Spleen (tissue), 7 donors: ENCODE data around the gene PPHLN1.

Experiments used
- POLR2A ChIP-seq, 3 donors: fragments of 450-650 bp; IDR thresholded peaks; one replicate each; pipeline ENCODE4 v1.5.1; 2017; ENCODE audit warnings: antibody characterized with exemption in 3 of 3, mild to moderate bottlenecking in 1 of 3
- POLR2AphosphoS5 ChIP-seq, 3 donors: sonication (generic); formaldehyde crosslinking; IDR thresholded peaks; one replicate each; pipeline ENCODE4 v1.5.1; 2017; ENCODE audit warnings: antibody characterized with exemption in 3 of 3
- TF ChIP-seq, protein P1 (sequence below), 11 experiments: fragments of 200-600 bp in 7 of 11; fragments of 450-650 bp in 4 of 11; sonication (generic) in 4 of 11; IDR thresholded peaks in 8 of 11; conservative IDR thresholded peaks in 3 of 11; 1 replicate in 7 of 11; 2 replicates in 4 of 11; pipeline versions ENCODE4 v1.4.0 to v1.8.0; 2016 to 2021; ENCODE audit warnings: antibody characterized with exemption in 11 of 11, inconsistent platforms in 4 of 11, mild to moderate bottlenecking in 1 of 11
- donor health status: DM: no; HTN: no; CAD: no; lungs with moderate emphysema.
- donor health status: DM: no; HTN: no; CAD: no.
- donor health status: DM: no; HTN: no; CAD: no.

- TF ChIP-seq POLR2A (IDR thresholded peaks at IDR 0.05) (no peak), POLR2AphosphoS5 (IDR thresholded peaks at IDR 0.05) (no peak)
- TF ChIP-seq, protein P1, sequence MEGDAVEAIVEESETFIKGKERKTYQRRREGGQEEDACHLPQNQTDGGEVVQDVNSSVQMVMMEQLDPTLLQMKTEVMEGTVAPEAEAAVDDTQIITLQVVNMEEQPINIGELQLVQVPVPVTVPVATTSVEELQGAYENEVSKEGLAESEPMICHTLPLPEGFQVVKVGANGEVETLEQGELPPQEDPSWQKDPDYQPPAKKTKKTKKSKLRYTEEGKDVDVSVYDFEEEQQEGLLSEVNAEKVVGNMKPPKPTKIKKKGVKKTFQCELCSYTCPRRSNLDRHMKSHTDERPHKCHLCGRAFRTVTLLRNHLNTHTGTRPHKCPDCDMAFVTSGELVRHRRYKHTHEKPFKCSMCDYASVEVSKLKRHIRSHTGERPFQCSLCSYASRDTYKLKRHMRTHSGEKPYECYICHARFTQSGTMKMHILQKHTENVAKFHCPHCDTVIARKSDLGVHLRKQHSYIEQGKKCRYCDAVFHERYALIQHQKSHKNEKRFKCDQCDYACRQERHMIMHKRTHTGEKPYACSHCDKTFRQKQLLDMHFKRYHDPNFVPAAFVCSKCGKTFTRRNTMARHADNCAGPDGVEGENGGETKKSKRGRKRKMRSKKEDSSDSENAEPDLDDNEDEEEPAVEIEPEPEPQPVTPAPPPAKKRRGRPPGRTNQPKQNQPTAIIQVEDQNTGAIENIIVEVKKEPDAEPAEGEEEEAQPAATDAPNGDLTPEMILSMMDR (IDR thresholded peaks at IDR 0.05 in 8 of 11, conservative IDR thresholded peaks at IDR 0.05 in 3 of 11) = no peak
Measured at GRCh38 chr12:42326541-42327226, 717 bp downstream of the PPHLN1 start.
